HFFc6 (cell line): Measurements from ENCODE around the gene DENND1A. TPM values are rescaled to one million over a fixed set of nuclear protein-coding genes. Genes with fewer than 3 reads are reported as not detected.

Source experiments
- DNase-seq: peaks from one replicate; pipeline ENCODE4 v3.0.0-alpha.2; 2018
- H3K27ac Mint-ChIP-seq: 2 replicates; pipeline ENCODE4 v1.8.0; 2020; ENCODE audit warnings: mild to moderate bottlenecking, mixed read lengths
- H3K27me3 Mint-ChIP-seq: 2 replicates; pipeline ENCODE4 v1.8.0; 2021; ENCODE audit warnings: mild to moderate bottlenecking, moderate library complexity, mixed read lengths; ENCODE audit not compliant: insufficient read depth
- H3K36me3 Mint-ChIP-seq: 2 replicates; pipeline ENCODE4 v1.8.0; 2021; ENCODE audit warnings: low read depth, mixed read lengths
- H3K4me1 Mint-ChIP-seq: 2 replicates; pipeline ENCODE4 v1.8.0; 2020; ENCODE audit warnings: low read depth, mixed read lengths
- H3K4me3 Mint-ChIP-seq: 2 replicates; pipeline ENCODE4 v1.8.0; 2020; ENCODE audit warnings: mild to moderate bottlenecking, moderate library complexity, mixed read lengths
- H3K9me3 Mint-ChIP-seq: 2 replicates; pipeline ENCODE4 v1.8.0; 2020; ENCODE audit warnings: mild to moderate bottlenecking, mixed read lengths
- CTCF ChIP-seq: fragments of 200-600 bp; sonication (generic); IDR thresholded peaks from 2 replicates; pipeline ENCODE4 v1.5.0; 2021; ENCODE audit warnings: antibody characterized with exemption, mild to moderate bottlenecking
- total RNA-seq, 6 experiments: library from RNA; stranded (reverse); fragmentation: NEBNext Ultra II Directional; extraction: Animal tissue kit (Norgen Biotek cat#: 25700); gene quantifications; 2 replicates in 1 of 6; 3 replicates in 5 of 6; pipeline ENCODE4 v1.2.3, GENCODE V29; 2021

Gene DENND1A
- total RNA-seq, 6 experiments from 2014 or later, result 25.4 to 38.3 (median 30.3) TPM

GRCh38 chr9:123524866-123525265 lies 405.1 kb downstream of the DENND1A start:
- Mint-ChIP-seq H3K9me3 (peaks cover 8% of the 10 kb centered on the region), H3K4me1 (peaks cover 5% of the 10 kb centered on the region; the same call in 1 of the 2 replicates), H3K27me3 (peaks cover 2% of the 10 kb centered on the region), H3K36me3 (peaks cover 8% of the 10 kb centered on the region), H3K4me3 (no peak overlapping the region), H3K27ac (no peak overlapping the region)
- no peak for DNase-seq
- TF ChIP-seq CTCF, result no peak

DNA sequence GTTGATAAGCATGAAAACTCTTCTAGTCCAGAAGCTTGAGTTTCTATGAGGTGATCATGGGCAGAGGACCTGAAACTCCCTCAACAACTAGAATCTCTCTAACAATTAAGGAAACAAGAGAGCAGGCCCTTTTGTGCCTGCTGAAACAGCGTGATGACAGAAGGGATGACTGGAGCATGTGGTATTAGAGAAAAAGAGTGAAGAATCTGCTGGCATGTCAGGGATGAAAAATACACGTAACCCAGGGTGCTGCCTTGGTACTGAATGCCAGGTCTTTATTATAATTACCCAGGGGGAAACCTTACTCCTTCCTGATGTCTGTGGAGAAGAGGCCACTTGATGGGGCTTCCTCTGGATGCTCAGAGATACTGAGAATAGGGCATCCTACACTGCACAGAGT lies 406.1 kb downstream of the DENND1A start:
- Mint-ChIP-seq H3K9me3 (no peaks in the 10 kb centered on the region), H3K4me3 (no peak overlapping the region), H3K27me3 (peaks cover 2% of the 10 kb centered on the region), H3K27ac (no peak overlapping the region), H3K36me3 (no peaks in the 10 kb centered on the region), H3K4me1 (no peaks in the 10 kb centered on the region)
- DNase-seq, result no peak
- no peak for TF ChIP-seq CTCF

DNA sequence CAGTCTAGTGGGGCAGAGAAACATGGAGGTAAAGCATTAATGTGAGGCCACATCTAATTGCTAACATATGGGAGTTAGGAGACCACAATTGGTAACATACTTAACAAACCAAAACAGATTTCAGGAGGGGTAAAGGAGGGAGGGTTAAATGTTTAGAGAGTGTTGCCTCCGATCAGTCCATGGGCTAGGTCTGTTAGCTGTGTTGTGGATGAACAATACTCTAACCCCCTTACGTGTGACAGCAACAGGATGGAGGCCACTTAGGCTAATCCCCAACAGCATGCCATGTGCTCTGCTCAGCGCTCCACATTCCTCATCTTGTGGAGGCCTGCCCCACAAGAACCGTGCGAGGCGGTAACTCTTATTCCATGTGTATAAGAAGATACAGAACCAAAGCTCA lies 406.9 kb downstream of the DENND1A start:
- no peak for TF ChIP-seq CTCF
- no peak overlapping the region for H3K27ac Mint-ChIP-seq
- no peaks in the 10 kb centered on the region for H3K36me3 Mint-ChIP-seq
- no peak for DNase-seq
- no peaks in the 10 kb centered on the region for H3K4me1 Mint-ChIP-seq
- no peak overlapping the region for H3K4me3 Mint-ChIP-seq
- peaks cover 2% of the 10 kb centered on the region for H3K27me3 Mint-ChIP-seq
- H3K9me3 Mint-ChIP-seq, result no peaks in the 10 kb centered on the region

- H3K4me3 Mint-ChIP-seq, result no peak overlapping the region
- H3K9me3 Mint-ChIP-seq, result no peaks in the 10 kb centered on the region
- no peaks in the 10 kb centered on the region for H3K36me3 Mint-ChIP-seq
- H3K27ac Mint-ChIP-seq, result no peak overlapping the region
- H3K27me3 Mint-ChIP-seq, result peaks cover 2% of the 10 kb centered on the region
- no peak for TF ChIP-seq CTCF
- no peak for DNase-seq
- H3K4me1 Mint-ChIP-seq, result no peaks in the 10 kb centered on the region
Measured at GRCh38 chr9:123522251-123522650, 407.7 kb downstream of the DENND1A start.

GRCh38 chr9:123518338-123518737 lies 411.6 kb downstream of the DENND1A start:
- no peak for TF ChIP-seq CTCF
- no peak for DNase-seq
- peaks cover 2% of the 10 kb centered on the region for H3K27me3 Mint-ChIP-seq
- no peak overlapping the region for H3K4me3 Mint-ChIP-seq
- no peak overlapping the region for H3K27ac Mint-ChIP-seq
- H3K4me1 Mint-ChIP-seq, result no peaks in the 10 kb centered on the region
- H3K36me3 Mint-ChIP-seq, result no peaks in the 10 kb centered on the region
- no peaks in the 10 kb centered on the region for H3K9me3 Mint-ChIP-seq

GRCh38 chr9:123517512-123517911 lies 412.4 kb downstream of the DENND1A start:
- H3K4me1 Mint-ChIP-seq, result no peaks in the 10 kb centered on the region
- no peaks in the 10 kb centered on the region for H3K9me3 Mint-ChIP-seq
- no peak overlapping the region for H3K27ac Mint-ChIP-seq
- TF ChIP-seq CTCF, result no peak
- DNase-seq, result no peak
- peaks cover 2% of the 10 kb centered on the region for H3K27me3 Mint-ChIP-seq
- H3K4me3 Mint-ChIP-seq, result no peak overlapping the region
- H3K36me3 Mint-ChIP-seq, result no peaks in the 10 kb centered on the region
